Measurements from ENCODE around the gene ENTPD6.

DNA sequence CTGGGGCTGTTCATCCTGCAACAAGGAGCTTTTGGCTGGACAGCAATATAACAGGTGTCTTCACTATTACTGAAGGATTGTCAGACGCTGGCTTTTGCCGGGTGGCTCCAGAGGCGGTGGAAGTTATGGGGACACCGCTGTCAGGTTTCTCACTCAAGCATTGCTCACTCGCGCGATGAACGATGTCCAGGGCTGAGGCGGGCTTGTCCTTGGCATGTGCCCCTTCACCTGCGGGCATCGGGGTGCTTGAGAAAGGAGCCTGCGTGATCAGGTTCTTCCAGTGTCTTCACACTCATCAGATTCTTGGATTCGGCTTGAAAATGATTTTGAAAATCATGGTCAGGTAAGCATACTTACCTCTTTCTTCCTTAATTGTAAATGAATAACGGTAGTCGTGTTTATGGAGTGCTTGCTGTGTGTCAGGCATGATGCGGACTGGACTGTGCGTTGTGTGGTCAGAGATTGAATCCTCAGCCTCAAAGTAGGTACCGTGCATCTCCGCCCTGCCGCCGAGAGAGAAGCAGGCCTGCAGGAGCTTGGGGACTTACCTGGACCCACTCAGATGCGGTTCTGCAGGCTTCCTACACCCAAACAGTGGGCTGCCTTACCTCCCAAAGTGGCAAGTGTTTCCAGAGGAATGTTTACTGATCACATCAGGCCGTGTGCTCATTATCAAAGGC, 34.1 kb downstream of the ENTPD6 start:
- TF ChIP-seq POLR2A (IDR thresholded peaks at IDR 0.05; ENCODE audit: low read depth, low read length) (no peak), SPI1 (IDR thresholded peaks at IDR 0.05; ENCODE audit: low read depth, low read length) (no peak), TAF1 (IDR thresholded peaks at IDR 0.05; ENCODE audit: low read depth, low read length) (no peak)
